Spleen (tissue), 11 donors: ENCODE measurements around the gene AHSA1. TPM values are rescaled to one million over a fixed set of nuclear protein-coding genes. Genes with fewer than 3 reads are reported as not detected.

Experiments used
- DNase-seq: peaks from one replicate; pipeline ENCODE4 v3.0.0-alpha.2; 2020
- H3K27ac ChIP-seq, 8 donors: fragments of 200-600 bp; sonication (generic) in 7 of 8; 1 replicate in 4 of 8; 2 replicates in 4 of 8; pipeline versions ENCODE4 v1.5.0 to v1.8.0; 2016 to 2021; ENCODE audit warnings: inconsistent platforms in 4 of 8, mild to moderate bottlenecking in 4 of 8, moderate library complexity in 1 of 8
- H3K27me3 ChIP-seq, 7 donors: fragments of 200-600 bp; sonication (generic) in 6 of 7; replicated peaks in 1 of 7; 1 replicate in 4 of 7; 2 replicates in 3 of 7; pipeline versions ENCODE4 v1.5.0 to v1.8.0; 2016 to 2021; ENCODE audit warnings: inconsistent platforms in 3 of 7, mild to moderate bottlenecking in 1 of 7
- H3K36me3 ChIP-seq, 6 donors: fragments of 200-600 bp; sonication (generic) in 5 of 6; 1 replicate in 4 of 6; 2 replicates in 2 of 6; pipeline versions ENCODE4 v1.5.0 to v1.8.0; 2016 to 2021; ENCODE audit warnings: inconsistent platforms in 2 of 6
- H3K4me1 ChIP-seq, 6 donors: fragments of 200-600 bp; sonication (generic) in 5 of 6; 1 replicate in 3 of 6; 2 replicates in 3 of 6; pipeline versions ENCODE4 v1.5.0 to v1.8.0; 2016 to 2021; ENCODE audit warnings: inconsistent platforms in 3 of 6
- H3K4me3 ChIP-seq, 8 donors: fragments of 200-600 bp; sonication (generic) in 7 of 8; 1 replicate in 4 of 8; 2 replicates in 4 of 8; pipeline versions ENCODE4 v1.5.0 to v1.8.0; 2016 to 2021; ENCODE audit warnings: inconsistent platforms in 4 of 8, mild to moderate bottlenecking in 4 of 8, moderate library complexity in 2 of 8
- H3K9me3 ChIP-seq, 8 donors: fragments of 200-600 bp; sonication (generic) in 7 of 8; 1 replicate in 4 of 8; 2 replicates in 4 of 8; pipeline versions ENCODE4 v1.5.0 to v1.8.0; 2016 to 2021; ENCODE audit warnings: inconsistent platforms in 4 of 8
- POLR2A ChIP-seq, 3 donors: fragments of 450-650 bp; IDR thresholded peaks; one replicate each; pipeline ENCODE4 v1.5.1; 2017; ENCODE audit warnings: antibody characterized with exemption in 3 of 3, mild to moderate bottlenecking in 1 of 3
- POLR2AphosphoS5 ChIP-seq, 3 donors: sonication (generic); formaldehyde crosslinking; IDR thresholded peaks; one replicate each; pipeline ENCODE4 v1.5.1; 2017; ENCODE audit warnings: antibody characterized with exemption in 3 of 3
- WGBS, 5 donors: extraction: QIAGEN DNeasy Blood & Tissue Kit in 3 of 5; methylation state at CpG; one replicate each; pipeline versions ENCODE4 v1.1.5 to v1.1.7; 2013 to 2018; 5-methylcytosine and 5-hydroxymethylcytosine counted together
- intact Hi-C: fragments of 100-400 bp; cut with DNase I; formaldehyde crosslinking; loops from one replicate; pipeline ENCODE4 v1.15.0; 2023; ENCODE audit warnings: low total_unique reads
- polyA plus RNA-seq, 3 donors: library from polyadenylated mRNA; stranded (reverse); fragments of 200-250 nt; gene quantifications; one replicate each; pipeline ENCODE4 v1.2.1, GENCODE V29; 2013
- total RNA-seq, 7 donors: library from RNA; depleted of rRNA in 3 of 7; stranded (reverse); fragments of >200 nt in 3 of 7; fragmentation: NEBNext Ultra II Directional in 4 of 7; extraction: Animal tissue kit (Norgen Biotek cat#: 25700) in 4 of 7; gene quantifications; one replicate each; pipeline versions ENCODE4 v1.1.0 to v1.2.1, GENCODE V29; 2016 to 2021
- TF ChIP-seq, protein P1 (sequence below), 11 experiments: fragments of 200-600 bp in 7 of 11; fragments of 450-650 bp in 4 of 11; sonication (generic) in 4 of 11; IDR thresholded peaks in 8 of 11; conservative IDR thresholded peaks in 3 of 11; 1 replicate in 7 of 11; 2 replicates in 4 of 11; pipeline versions ENCODE4 v1.4.0 to v1.8.0; 2016 to 2021; ENCODE audit warnings: antibody characterized with exemption in 11 of 11, inconsistent platforms in 4 of 11, mild to moderate bottlenecking in 1 of 11
- donor health status: healthy with polysubstance abuse.
- donor health status: DM: no; HTN: no; CAD: no; lungs with moderate emphysema.
- donor health status: DM: no; HTN: no; CAD: no.
- donor health status: Bipolar disorder and iron deficiency.
- donor health status: healthy.
- donor health status: DM: no; HTN: no; CAD: no.
- donor health status: DM: yes; HTN: yes; CAD: no.

AHSA1 gene
- total and polyA plus RNA-seq, 10 donors, result 41.5 to 126 (median 80.7) TPM

DNA sequence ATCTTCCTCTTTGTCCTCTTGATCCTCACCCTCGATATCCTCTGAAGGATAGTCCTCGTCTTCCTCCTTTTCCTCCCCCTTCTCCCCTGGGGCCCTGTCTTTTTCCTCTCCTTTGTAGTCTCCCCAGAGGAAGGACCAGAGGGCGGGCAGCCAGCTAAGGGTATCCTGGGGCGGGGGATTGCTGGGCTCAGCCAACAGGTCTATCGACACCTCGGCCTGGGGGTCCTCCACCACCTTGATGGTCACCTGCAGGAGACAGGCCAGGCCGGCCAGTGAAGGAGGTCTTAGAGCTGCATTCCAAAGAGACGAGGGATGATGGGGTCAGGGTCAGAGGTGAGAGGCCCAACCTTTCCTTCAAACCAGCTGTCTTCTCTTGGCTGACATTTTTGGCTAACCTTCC, 24.5 kb downstream of the AHSA1 start:
- 62 to 76% (median 74%) methylated on average over 7 to 8 of the region's 8 CpGs for WGBS, 5 donors
- Histone ChIP-seq H3K36me3 (no peaks in the 10 kb centered on the region), H3K27ac (no peak overlapping the region), H3K27me3 (no peaks in the 10 kb centered on the region), H3K4me1 (no peaks in the 10 kb centered on the region), H3K4me3 (no peak overlapping the region), H3K9me3 (no peaks in the 10 kb centered on the region)
- DNase-seq, result no peak
- intact Hi-C loops, result no loop called here
- TF ChIP-seq, protein P1, sequence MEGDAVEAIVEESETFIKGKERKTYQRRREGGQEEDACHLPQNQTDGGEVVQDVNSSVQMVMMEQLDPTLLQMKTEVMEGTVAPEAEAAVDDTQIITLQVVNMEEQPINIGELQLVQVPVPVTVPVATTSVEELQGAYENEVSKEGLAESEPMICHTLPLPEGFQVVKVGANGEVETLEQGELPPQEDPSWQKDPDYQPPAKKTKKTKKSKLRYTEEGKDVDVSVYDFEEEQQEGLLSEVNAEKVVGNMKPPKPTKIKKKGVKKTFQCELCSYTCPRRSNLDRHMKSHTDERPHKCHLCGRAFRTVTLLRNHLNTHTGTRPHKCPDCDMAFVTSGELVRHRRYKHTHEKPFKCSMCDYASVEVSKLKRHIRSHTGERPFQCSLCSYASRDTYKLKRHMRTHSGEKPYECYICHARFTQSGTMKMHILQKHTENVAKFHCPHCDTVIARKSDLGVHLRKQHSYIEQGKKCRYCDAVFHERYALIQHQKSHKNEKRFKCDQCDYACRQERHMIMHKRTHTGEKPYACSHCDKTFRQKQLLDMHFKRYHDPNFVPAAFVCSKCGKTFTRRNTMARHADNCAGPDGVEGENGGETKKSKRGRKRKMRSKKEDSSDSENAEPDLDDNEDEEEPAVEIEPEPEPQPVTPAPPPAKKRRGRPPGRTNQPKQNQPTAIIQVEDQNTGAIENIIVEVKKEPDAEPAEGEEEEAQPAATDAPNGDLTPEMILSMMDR (IDR thresholded peaks at IDR 0.05 in 8 of 11, conservative IDR thresholded peaks at IDR 0.05 in 3 of 11), result no peak
- TF ChIP-seq POLR2AphosphoS5 (IDR thresholded peaks at IDR 0.05) (no peak), POLR2A (IDR thresholded peaks at IDR 0.05) (no peak)

DNA sequence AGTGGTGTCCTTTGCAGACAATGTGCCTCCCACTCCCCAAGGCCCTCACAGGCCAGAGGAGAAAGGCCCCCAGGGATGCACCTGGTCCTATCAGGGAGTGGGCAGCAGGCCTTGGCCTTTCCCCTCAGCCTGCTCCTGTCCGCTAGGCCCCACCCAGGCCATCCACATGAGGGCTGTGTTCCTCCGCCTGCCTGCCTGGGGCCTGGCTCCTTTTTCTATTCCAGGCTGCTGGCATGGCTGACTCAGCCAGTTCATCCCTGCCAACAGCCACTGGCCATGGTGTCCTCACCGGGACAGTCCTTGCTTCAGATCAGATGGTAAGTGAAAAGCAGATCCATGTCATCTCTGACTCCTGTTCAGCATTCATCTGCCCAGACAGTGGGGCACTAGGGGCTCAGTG, 27.4 kb downstream of the AHSA1 start:
- TF ChIP-seq POLR2A (IDR thresholded peaks at IDR 0.05), result no peak
- WGBS, 5 donors, result 78 to 93% (median 84%) methylated on average over 2 to 3 of the region's 3 CpGs
- intact Hi-C loops, result no loop called here

DNA sequence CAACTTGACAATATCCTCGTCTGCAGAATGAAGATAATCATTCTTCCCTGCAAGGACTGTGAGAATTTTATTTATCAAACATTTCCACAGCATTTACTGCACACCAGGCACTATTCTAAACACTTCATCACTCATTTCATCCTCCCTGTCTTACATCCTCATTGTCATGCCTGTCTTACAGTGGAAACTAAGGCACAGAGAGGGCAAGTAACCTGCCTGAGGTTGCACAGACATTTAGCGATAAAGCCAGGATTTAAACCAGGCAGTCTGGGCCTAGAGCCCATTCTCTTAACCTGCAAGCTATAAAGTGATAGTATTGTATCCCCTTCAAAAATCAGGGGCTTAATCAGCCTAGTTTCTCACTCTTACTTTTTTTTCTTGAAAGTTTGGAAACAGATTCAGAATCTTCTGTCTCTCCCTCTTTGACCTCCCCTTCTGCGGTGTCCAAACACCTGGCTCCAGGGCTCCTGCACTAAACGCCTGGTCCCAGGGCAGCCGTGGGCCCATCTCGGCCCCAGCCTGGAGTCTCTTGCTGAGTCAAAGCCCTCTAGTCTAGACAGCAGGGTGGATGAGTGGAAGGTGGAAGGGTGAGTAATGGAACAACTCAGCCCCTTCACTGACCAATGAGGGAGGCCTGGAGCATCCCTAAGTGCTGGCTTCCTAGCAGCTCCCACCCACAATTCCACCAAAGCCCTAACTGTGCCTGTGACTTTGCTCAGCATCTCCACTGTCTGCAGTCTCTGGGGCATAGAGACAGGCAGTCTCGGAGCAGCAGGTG, 28.2 kb downstream of the AHSA1 start:
- H3K36me3 ChIP-seq, result no peaks in the 10 kb centered on the region
- intact Hi-C loops, result no loop called here
- no peaks in the 10 kb centered on the region for H3K9me3 ChIP-seq
- no peak overlapping the region for H3K4me3 ChIP-seq
- H3K27ac ChIP-seq, result no peak overlapping the region
- DNase-seq, result no peak
- TF ChIP-seq, protein P1 (IDR thresholded peaks at IDR 0.05 in 8 of 11, conservative IDR thresholded peaks at IDR 0.05 in 3 of 11), result no peak
- no peak for TF ChIP-seq POLR2AphosphoS5 (IDR thresholded peaks at IDR 0.05)
- TF ChIP-seq POLR2A (IDR thresholded peaks at IDR 0.05), result no peak
- WGBS, 5 donors, result 84 to 95% (median 93%) methylated on average over 6 to 7 of the region's 7 CpGs
- no peaks in the 10 kb centered on the region for H3K4me1 ChIP-seq
- H3K27me3 ChIP-seq, result no peaks in the 10 kb centered on the region

More for the DNA sequence above, 27.4 kb downstream of the AHSA1 start:
- Histone ChIP-seq H3K4me1 (no peaks in the 10 kb centered on the region), H3K36me3 (no peaks in the 10 kb centered on the region), H3K4me3 (no peak overlapping the region), H3K27me3 (no peaks in the 10 kb centered on the region), H3K27ac (no peak overlapping the region), H3K9me3 (no peaks in the 10 kb centered on the region)
- peak; percentile 57 for DNase-seq

DNA sequence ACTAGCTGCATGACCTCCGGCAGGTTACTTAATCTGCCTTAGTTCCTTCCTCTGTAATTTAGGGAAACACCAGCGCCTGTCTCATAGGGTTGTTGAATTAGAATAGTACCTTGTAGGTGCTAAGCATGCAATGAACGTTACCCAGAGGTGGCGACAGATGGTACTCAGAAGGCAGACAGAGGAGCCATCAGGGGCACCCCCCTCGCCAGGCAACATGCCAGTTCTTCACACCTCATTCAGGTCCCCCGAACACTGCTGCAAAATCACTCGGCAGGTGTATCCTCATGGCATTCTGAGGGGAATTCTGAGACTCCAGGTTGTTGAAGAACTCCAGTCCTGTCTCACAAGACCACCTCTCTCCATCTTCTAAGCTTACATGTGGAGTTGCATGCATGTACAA, 30.7 kb downstream of the AHSA1 start:
- peak; percentile 10 for DNase-seq
- no peaks in the 10 kb centered on the region for H3K4me1 ChIP-seq
- no peak overlapping the region for H3K27ac ChIP-seq
- 71 to 85% (median 79%) methylated on average over 7 of the region's 7 CpGs for WGBS, 5 donors
- no peaks in the 10 kb centered on the region for H3K9me3 ChIP-seq
- intact Hi-C loops, result no loop called here
- TF ChIP-seq POLR2A (IDR thresholded peaks at IDR 0.05) (no peak), POLR2AphosphoS5 (IDR thresholded peaks at IDR 0.05) (no peak)
- TF ChIP-seq, protein P1 (IDR thresholded peaks at IDR 0.05 in 8 of 11, conservative IDR thresholded peaks at IDR 0.05 in 3 of 11), result no peak
- H3K4me3 ChIP-seq, result no peak overlapping the region
- H3K27me3 ChIP-seq, result no peaks in the 10 kb centered on the region
- H3K36me3 ChIP-seq, result no peaks in the 10 kb centered on the region
